HG03108 (cell line): ENCODE results near the gene SKIL.

ENCODE experiments used
- ATAC-seq: cut with Tn5 transposase; IDR thresholded peaks from one replicate; pipeline ENCODE4 v1.9.1; 2021; ENCODE audit warnings: moderate library complexity; ENCODE audit not compliant: unreplicated experiment

The SKIL gene

GRCh38 chr3:170431054-170431453 lies 73.5 kb downstream of the SKIL start:
- ATAC-seq: no peak

DNA sequence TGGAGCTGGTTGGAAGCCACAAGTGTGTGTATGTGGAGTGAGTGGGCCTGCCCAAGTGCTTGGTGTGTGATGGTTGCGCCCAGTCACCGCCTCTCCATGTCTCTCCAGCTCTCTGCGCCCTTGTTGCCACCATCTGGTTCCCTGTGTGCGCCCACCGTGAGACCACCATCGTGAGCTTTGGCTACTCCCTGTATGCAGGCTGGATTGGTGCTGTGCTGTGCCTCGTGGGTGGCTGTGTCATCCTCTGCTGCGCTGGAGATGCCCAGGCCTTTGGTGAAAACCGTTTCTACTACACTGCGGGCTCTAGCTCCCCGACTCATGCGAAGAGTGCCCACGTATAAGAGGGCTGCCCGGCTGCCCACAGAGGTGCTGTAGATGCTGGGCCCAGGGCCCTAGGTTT lies 74.9 kb downstream of the SKIL start:
- no peak for ATAC-seq

- no peak for ATAC-seq
These were observed 79.2 kb downstream of the SKIL start for GRCh38 chr3:170436697-170437096.

DNA sequence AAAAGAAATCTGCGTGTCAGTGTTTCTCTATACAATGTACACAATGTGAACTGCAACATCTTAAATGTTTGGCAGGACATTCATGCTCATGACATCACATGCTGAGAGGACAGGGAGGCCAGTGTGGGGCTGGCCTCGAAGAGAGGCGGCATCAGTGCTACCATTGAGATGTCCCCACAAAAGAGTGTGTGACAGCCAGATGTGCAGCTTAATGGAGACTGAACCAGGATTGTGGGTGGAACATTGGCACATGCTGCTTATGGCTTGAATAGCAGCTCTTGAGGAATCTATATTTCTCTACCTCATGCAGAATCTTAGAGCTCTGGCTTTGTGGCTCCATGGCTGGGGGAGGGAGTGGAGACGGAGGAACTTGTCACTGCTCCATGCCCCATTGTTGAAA lies 79.7 kb downstream of the SKIL start:
- ATAC-seq: no peak

DNA sequence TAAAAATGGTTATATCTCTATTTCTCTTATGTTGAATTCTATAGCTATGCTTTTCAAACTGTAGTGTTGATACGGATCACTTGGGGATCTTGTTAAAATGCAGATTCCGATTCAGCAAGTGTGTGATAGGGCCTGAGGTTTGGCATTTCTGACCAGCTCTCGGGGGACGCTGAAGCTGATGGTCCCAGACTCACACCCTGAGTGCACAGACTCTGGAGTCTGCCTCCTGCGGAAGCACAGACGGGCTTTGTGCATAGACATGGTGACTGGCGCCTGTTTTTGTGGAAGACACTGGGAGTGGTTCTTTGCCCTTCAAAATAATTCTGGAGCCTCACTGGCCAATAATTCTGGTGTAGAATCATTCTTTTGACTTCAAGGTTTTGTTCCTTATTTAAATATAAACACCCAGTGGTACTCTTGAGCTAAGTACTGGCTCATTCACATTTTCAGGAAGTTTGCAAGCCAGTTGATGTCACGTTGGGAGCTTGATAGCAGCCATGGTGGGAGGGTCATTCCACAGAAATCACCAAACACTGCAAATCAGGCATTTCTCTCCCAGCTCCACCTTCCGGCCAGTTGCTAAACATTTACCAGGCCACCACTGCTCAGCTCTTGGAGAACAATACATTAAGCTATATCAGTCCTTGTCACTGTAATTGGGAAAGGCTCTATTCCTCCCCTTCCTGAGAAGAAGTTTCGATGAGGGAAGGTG lies 80.3 kb downstream of the SKIL start:
- ATAC-seq: no peak

DNA sequence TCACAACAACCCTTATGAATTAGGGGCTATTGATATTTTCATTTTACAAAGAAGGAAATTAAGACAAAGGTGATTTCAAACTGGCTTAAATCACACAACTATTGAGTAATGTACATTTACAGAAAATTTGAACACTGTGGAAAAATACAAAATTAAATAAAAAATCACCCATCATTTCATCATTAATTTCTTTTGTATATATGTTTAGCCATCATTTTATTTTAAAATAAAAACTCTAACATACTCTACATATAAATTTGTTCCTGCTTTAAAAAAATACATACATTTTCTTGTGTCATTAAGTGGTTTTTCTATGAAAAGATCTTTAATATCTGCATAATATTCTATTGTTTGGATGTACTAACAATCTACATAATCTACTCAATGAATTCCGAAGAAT lies 81.3 kb downstream of the SKIL start:
- no peak for ATAC-seq

GRCh38 chr3:170440344-170440743 lies 82.8 kb downstream of the SKIL start:
- no peak for ATAC-seq

GRCh38 chr3:170441412-170441811 lies 83.9 kb downstream of the SKIL start:
- no peak for ATAC-seq

GRCh38 chr3:170442947-170443346 lies 85.4 kb downstream of the SKIL start:
- ATAC-seq: no peak

GRCh38 chr3:170443457-170443856 lies 85.9 kb downstream of the SKIL start:
- no peak for ATAC-seq
